Nephron progenitor cell (in vitro differentiated cells): Measurements from ENCODE around the gene FUT1.
A peak's percentile ranks its signal among the peaks of the same experiment; 100 is the strongest.
"Not testable (repeated sequence)": the region's sequence is repeated elsewhere in the genome, so short reads cannot be mapped to it uniquely, and the experiment has no call there.

ENCODE experiments used
- DNase-seq: peaks from one replicate; pipeline ENCODE4 v3.0.0; 2021
- H3K27ac Mint-ChIP-seq: 2 replicates; pipeline ENCODE4 v1.8.0; 2021; ENCODE audit warnings: mild to moderate bottlenecking, moderate library complexity, mixed read lengths
- H3K27me3 Mint-ChIP-seq: 2 replicates; pipeline ENCODE4 v1.8.0; 2021; ENCODE audit warnings: mild to moderate bottlenecking, low read depth, mixed read lengths; ENCODE audit not compliant: poor library complexity
- H3K36me3 Mint-ChIP-seq: 2 replicates; pipeline ENCODE4 v1.8.0; 2021; ENCODE audit warnings: low read depth, mixed read lengths
- H3K4me1 Mint-ChIP-seq: 2 replicates; pipeline ENCODE4 v1.8.0; 2021; ENCODE audit warnings: mixed read lengths
- H3K4me3 Mint-ChIP-seq: 2 replicates; pipeline ENCODE4 v1.8.0; 2021; ENCODE audit warnings: mild to moderate bottlenecking, moderate library complexity, mixed read lengths
- H3K9me3 Mint-ChIP-seq: 2 replicates; pipeline ENCODE4 v1.8.0; 2021; ENCODE audit warnings: mild to moderate bottlenecking, moderate library complexity, mixed read lengths
- CTCF ChIP-seq: fragments of 200-600 bp; sonication (generic); IDR thresholded peaks from 2 replicates; pipeline ENCODE4 v1.5.0; 2021; ENCODE audit warnings: antibody characterized with exemption

Gene FUT1

GRCh38 chr19:48795685-48796070 lies 43.2 kb upstream of the FUT1 start:
- peaks cover 37% of the 10 kb centered on the region for H3K4me1 Mint-ChIP-seq
- H3K4me3 Mint-ChIP-seq, result peak overlapping the region; percentile 93
- no peaks in the 10 kb centered on the region for H3K9me3 Mint-ChIP-seq
- H3K27me3 Mint-ChIP-seq, result peaks cover 2% of the 10 kb centered on the region
- no peak for DNase-seq
- H3K27ac Mint-ChIP-seq, result peak overlapping the region; percentile 92
- TF ChIP-seq CTCF, result no peak
- H3K36me3 Mint-ChIP-seq, result peaks cover 9% of the 10 kb centered on the region

GRCh38 chr19:48795055-48795684 lies 42.7 kb upstream of the FUT1 start:
- Mint-ChIP-seq H3K27me3 (peaks cover 2% of the 10 kb centered on the region), H3K36me3 (peaks cover 6% of the 10 kb centered on the region), H3K4me1 (peaks cover 34% of the 10 kb centered on the region), H3K9me3 (no peaks in the 10 kb centered on the region), H3K27ac (peak overlapping the region; percentile 92), H3K4me3 (peak overlapping the region; percentile 93)
- DNase-seq, result peak; percentile 88
- TF ChIP-seq CTCF, result peak; percentile 96

- DNase-seq, result no peak
- TF ChIP-seq CTCF, result no peak
- Mint-ChIP-seq H3K27me3 (peaks cover 2% of the 10 kb centered on the region), H3K4me3 (peak overlapping the region; percentile 93), H3K27ac (no peak overlapping the region), H3K4me1 (peaks cover 30% of the 10 kb centered on the region), H3K36me3 (peaks cover 4% of the 10 kb centered on the region), H3K9me3 (no peaks in the 10 kb centered on the region)
These were observed 41.9 kb upstream of the FUT1 start for GRCh38 chr19:48794291-48794690.

GRCh38 chr19:48793271-48793670 lies 40.8 kb upstream of the FUT1 start:
- TF ChIP-seq CTCF, result no peak
- Mint-ChIP-seq H3K36me3 (peaks cover 3% of the 10 kb centered on the region), H3K4me1 (peaks cover 19% of the 10 kb centered on the region), H3K4me3 (no peak overlapping the region), H3K27me3 (peaks cover 3% of the 10 kb centered on the region), H3K9me3 (no peaks in the 10 kb centered on the region), H3K27ac (no peak overlapping the region)
- no peak for DNase-seq

- DNase-seq, H3K27ac Mint-ChIP-seq, H3K9me3 Mint-ChIP-seq, H3K36me3 Mint-ChIP-seq, H3K4me3 Mint-ChIP-seq: not testable (repeated sequence)
- peaks cover 13% of the 10 kb centered on the region for H3K4me1 Mint-ChIP-seq
- H3K27me3 Mint-ChIP-seq, result peaks cover 19% of the 10 kb centered on the region
These were observed 34.9 kb upstream of the FUT1 start for GRCh38 chr19:48787331-48787730.

- not testable (repeated sequence) for H3K9me3 Mint-ChIP-seq, H3K36me3 Mint-ChIP-seq, H3K27ac Mint-ChIP-seq, H3K4me3 Mint-ChIP-seq, DNase-seq
- peaks cover 16% of the 10 kb centered on the region for H3K27me3 Mint-ChIP-seq
- H3K4me1 Mint-ChIP-seq, result peaks cover 15% of the 10 kb centered on the region
These were observed 34.0 kb upstream of the FUT1 start for GRCh38 chr19:48786422-48786821.

- Mint-ChIP-seq H3K27ac (no peak overlapping the region), H3K4me3 (no peak overlapping the region), H3K36me3 (no peaks in the 10 kb centered on the region), H3K27me3 (peaks cover 19% of the 10 kb centered on the region), H3K9me3 (no peaks in the 10 kb centered on the region), H3K4me1 (peaks cover 23% of the 10 kb centered on the region)
- no peak for DNase-seq
- TF ChIP-seq CTCF, result no peak
These were observed 32.1 kb upstream of the FUT1 start for GRCh38 chr19:48784527-48784926.
